ENCODE data around the gene TNFRSF17. TPM values are rescaled to one million over a fixed set of nuclear protein-coding genes. Genes with fewer than 3 reads are reported as not detected.

Gene TNFRSF17
- total RNA-seq, 1 donor from 2014 or later = not detected

DNA sequence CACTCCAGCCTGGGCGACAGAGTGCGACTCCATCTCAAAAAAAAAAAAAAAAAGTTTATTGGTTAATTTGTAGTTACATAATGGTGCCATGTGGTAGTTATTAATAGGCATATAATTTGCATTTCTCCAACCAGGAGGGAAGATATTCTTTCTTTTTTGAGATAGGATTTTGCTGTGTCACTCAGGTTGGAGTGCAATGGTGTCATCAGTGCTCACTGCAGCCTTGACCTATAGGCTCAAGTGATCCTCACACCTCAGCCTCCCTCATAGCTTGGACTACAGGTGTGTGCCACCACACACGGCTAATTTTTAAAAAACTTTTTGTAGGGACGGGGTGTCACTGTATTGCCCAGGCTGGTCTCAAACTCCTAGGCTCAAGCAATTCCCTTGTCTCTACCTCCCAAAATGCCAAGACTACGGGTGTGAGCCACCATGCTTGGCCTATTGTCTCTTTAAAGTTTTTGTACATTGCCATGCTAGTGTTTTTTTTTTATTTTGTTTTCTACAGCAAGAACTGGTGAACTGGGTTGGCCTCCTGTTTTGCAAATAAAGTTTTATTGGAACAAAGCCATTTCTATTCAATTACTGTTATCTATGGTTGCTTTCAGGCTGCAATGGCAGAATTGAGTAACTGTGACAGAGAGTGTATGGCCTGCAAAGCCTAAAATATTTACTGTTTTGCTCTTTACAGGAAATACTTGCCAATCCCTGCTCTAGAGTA lies 23.4 kb downstream of the TNFRSF17 start:
- H3K27ac ChIP-seq = no peak overlapping the region
- H3K79me2 ChIP-seq (ENCODE audit: low read depth) = no peaks in the 10 kb centered on the region

DNA sequence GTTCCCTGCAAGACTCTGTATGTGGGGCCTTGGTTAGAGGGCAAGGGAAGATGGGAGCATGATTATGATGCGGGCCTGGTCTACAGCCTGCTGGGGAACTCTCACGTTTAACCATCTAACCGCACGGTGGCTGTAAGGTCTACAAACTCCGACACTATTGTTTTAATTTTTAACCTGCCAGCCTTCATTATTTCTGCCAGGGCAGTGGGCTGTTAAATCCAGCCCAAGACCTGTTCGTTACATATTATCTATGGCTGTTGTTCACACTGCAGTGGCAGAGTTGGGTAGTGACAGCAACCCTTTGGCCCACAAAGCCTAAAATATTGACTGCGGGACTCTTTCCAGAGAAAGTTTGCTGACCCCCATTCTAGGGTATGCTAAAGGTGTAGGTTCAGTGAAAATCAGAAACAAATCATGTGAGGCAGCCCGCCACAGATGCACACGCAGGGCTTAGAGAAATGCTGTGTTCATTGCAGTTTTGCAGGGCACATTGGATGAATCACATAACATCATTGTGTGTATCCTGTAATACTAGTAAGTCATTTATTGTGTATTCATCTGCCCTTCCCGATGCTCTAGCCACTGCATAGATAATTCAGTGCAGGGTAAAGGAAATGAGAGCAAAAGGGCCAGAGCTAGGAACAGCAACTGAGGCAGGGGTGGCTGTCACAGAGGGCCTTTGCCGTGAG lies 25.8 kb downstream of the TNFRSF17 start:
- Mint-ChIP-seq H3K4me1 (peaks cover 9% of the 10 kb centered on the region), H3K9me3 (no peaks in the 10 kb centered on the region), H3K36me3 (no peaks in the 10 kb centered on the region), H3K27ac (peak overlapping the region; percentile 43), H3K4me3 (no peak overlapping the region), H3K27me3 (ENCODE audit: insufficient read depth, low read depth) (no peaks in the 10 kb centered on the region)
- Histone ChIP-seq H3F3A (ENCODE audit: low read depth) (peaks cover 8% of the 10 kb centered on the region), H3K4me3 (no peak overlapping the region), H3K27ac (no peak overlapping the region), H3K4me1 (peaks cover 24% of the 10 kb centered on the region), H3K79me2 (ENCODE audit: low read depth) (no peaks in the 10 kb centered on the region), H3K9ac (no peak overlapping the region), H3K36me3 (no peaks in the 10 kb centered on the region), H3K27me3 (no peaks in the 10 kb centered on the region), H3K4me2 (no peak overlapping the region), H3K9me3 (ENCODE audit: low read depth) (no peaks in the 10 kb centered on the region), H2AFZ (replicated peaks) (no peak overlapping the region), H4K20me1 (ENCODE audit: low read depth) (peaks cover 5% of the 10 kb centered on the region)
- no peak for TF ChIP-seq EZH2 (IDR thresholded peaks at IDR 0.05)
- no peak for TF ChIP-seq EZH2phosphoT487 (IDR thresholded peaks at IDR 0.05)
- TF ChIP-seq, protein P1, sequence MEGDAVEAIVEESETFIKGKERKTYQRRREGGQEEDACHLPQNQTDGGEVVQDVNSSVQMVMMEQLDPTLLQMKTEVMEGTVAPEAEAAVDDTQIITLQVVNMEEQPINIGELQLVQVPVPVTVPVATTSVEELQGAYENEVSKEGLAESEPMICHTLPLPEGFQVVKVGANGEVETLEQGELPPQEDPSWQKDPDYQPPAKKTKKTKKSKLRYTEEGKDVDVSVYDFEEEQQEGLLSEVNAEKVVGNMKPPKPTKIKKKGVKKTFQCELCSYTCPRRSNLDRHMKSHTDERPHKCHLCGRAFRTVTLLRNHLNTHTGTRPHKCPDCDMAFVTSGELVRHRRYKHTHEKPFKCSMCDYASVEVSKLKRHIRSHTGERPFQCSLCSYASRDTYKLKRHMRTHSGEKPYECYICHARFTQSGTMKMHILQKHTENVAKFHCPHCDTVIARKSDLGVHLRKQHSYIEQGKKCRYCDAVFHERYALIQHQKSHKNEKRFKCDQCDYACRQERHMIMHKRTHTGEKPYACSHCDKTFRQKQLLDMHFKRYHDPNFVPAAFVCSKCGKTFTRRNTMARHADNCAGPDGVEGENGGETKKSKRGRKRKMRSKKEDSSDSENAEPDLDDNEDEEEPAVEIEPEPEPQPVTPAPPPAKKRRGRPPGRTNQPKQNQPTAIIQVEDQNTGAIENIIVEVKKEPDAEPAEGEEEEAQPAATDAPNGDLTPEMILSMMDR (IDR thresholded peaks at IDR 0.05) = no peak
- no peak for DNase-seq (ENCODE audit: low spot score)

More for the DNA sequence above, 23.4 kb downstream of the TNFRSF17 start:
- TF ChIP-seq, protein P1 (IDR thresholded peaks at IDR 0.05) = no peak
- TF ChIP-seq EZH2 (IDR thresholded peaks at IDR 0.05) = no peak
- no peak for TF ChIP-seq EZH2phosphoT487 (IDR thresholded peaks at IDR 0.05)
- Histone ChIP-seq H3K9me3 (ENCODE audit: low read depth) (no peaks in the 10 kb centered on the region), H3K4me3 (no peak overlapping the region), H3K27me3 (no peaks in the 10 kb centered on the region), H2AFZ (replicated peaks) (no peak overlapping the region), H3K9ac (no peak overlapping the region), H3F3A (ENCODE audit: low read depth) (no peaks in the 10 kb centered on the region), H3K4me1 (peaks cover 11% of the 10 kb centered on the region), H3K4me2 (no peak overlapping the region), H3K36me3 (no peaks in the 10 kb centered on the region), H4K20me1 (ENCODE audit: low read depth) (no peaks in the 10 kb centered on the region)
- DNase-seq (ENCODE audit: low spot score) = no peak
- Mint-ChIP-seq H3K36me3 (no peaks in the 10 kb centered on the region), H3K27ac (no peak overlapping the region), H3K27me3 (ENCODE audit: insufficient read depth, low read depth) (no peaks in the 10 kb centered on the region), H3K4me3 (no peak overlapping the region), H3K4me1 (no peaks in the 10 kb centered on the region), H3K9me3 (no peaks in the 10 kb centered on the region)

DNA sequence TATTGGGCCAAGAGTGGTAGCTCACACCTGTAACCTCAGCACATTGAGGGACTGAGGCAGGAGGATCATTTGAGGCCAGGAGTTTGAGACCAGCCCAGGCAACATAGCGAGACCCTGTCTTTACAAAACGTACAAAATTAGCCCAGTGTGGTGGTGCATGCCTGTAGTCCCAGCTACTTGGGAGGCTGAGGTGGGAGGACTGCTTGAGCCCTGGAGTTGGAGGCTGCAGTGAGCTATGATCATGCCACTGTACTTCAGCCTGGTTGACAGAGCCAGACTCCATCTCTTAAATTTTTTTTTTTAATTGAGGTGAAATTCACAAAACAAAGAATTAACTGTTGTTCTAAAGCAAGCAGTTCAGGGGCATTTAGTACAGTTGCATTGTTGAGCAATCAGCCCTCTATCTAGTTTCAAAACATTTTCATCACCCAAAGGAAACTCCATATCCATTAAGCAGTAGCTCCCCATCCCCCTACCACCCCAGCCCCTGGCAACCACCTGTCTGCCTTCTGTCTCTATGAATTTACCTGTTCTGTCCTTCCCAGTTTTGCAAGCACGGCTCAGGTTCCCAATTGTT lies 27.1 kb downstream of the TNFRSF17 start:
- no peaks in the 10 kb centered on the region for H3K27me3 Mint-ChIP-seq (ENCODE audit: insufficient read depth, low read depth)
- H3K4me1 ChIP-seq = peaks cover 24% of the 10 kb centered on the region
- H3K4me3 Mint-ChIP-seq = no peak overlapping the region
- no peak overlapping the region for H3K4me2 ChIP-seq
- no peak overlapping the region for H3K4me3 ChIP-seq
- no peaks in the 10 kb centered on the region for H3K36me3 ChIP-seq
- H3K9ac ChIP-seq = no peak overlapping the region
- H3K4me1 Mint-ChIP-seq = peaks cover 11% of the 10 kb centered on the region
- no peak overlapping the region for H3K27ac ChIP-seq
- no peak for DNase-seq (ENCODE audit: low spot score)
- H3K27ac Mint-ChIP-seq = no peak overlapping the region
- H3K79me2 ChIP-seq (ENCODE audit: low read depth) = no peaks in the 10 kb centered on the region
- peaks cover 8% of the 10 kb centered on the region for H3F3A ChIP-seq (ENCODE audit: low read depth)
- H2AFZ ChIP-seq (replicated peaks) = no peak overlapping the region
- no peaks in the 10 kb centered on the region for H3K36me3 Mint-ChIP-seq
- no peaks in the 10 kb centered on the region for H3K9me3 ChIP-seq (ENCODE audit: low read depth)
- H4K20me1 ChIP-seq (ENCODE audit: low read depth) = peaks cover 5% of the 10 kb centered on the region
- H3K27me3 ChIP-seq = no peaks in the 10 kb centered on the region
- TF ChIP-seq EZH2 (IDR thresholded peaks at IDR 0.05) = no peak
- no peak for TF ChIP-seq EZH2phosphoT487 (IDR thresholded peaks at IDR 0.05)
- TF ChIP-seq, protein P1 (IDR thresholded peaks at IDR 0.05) = no peak
- no peaks in the 10 kb centered on the region for H3K9me3 Mint-ChIP-seq
